Superior temporal gyrus (tissue), 1 donor: Measurements from ENCODE around the gene PAM16.
A peak's percentile ranks its signal among the peaks of the same experiment; 100 is the strongest.

Experiments
- DNase-seq: peaks from one replicate; pipeline ENCODE4 v3.0.0-alpha.2; 2016; ENCODE audit errors: extremely low spot score

The PAM16 gene

GRCh38 chr16:4319454-4320421 is 31.4 kb downstream of the PAM16 start:
- no peak for DNase-seq

GRCh38 chr16:4318967-4319366 is 32.2 kb downstream of the PAM16 start:
- DNase-seq, result no peak

- DNase-seq, result no peak
Observed at GRCh38 chr16:4318451-4318910, 32.6 kb downstream of the PAM16 start.

- no peak for DNase-seq
Observed at GRCh38 chr16:4317532-4318450, 33.3 kb downstream of the PAM16 start.

- DNase-seq, result no peak
Observed at GRCh38 chr16:4316864-4317531, 34.1 kb downstream of the PAM16 start.

- no peak for DNase-seq
Observed at GRCh38 chr16:4316108-4316863, 34.8 kb downstream of the PAM16 start.

- DNase-seq, result no peak
Observed at GRCh38 chr16:4315186-4316107, 35.7 kb downstream of the PAM16 start, which contains the start of gene GLIS2. TSS of gene GLIS2 (plus strand) at chr16:4316067. CDS start at chr16:4332281, 16,214 bp downstream.

GRCh38 chr16:4314532-4315185 is 36.5 kb downstream of the PAM16 start:
- DNase-seq, result no peak

GRCh38 chr16:4313563-4314531 is 37.3 kb downstream of the PAM16 start:
- DNase-seq, result no peak

- no peak for DNase-seq
Observed at GRCh38 chr16:4309833-4310266, 41.3 kb downstream of the PAM16 start.

GRCh38 chr16:4309102-4309832 is 41.9 kb downstream of the PAM16 start:
- no peak for DNase-seq

GRCh38 chr16:4307215-4308037 is 43.7 kb downstream of the PAM16 start:
- DNase-seq, result peak; percentile 69

GRCh38 chr16:4306470-4307214 is 44.5 kb downstream of the PAM16 start:
- no peak for DNase-seq

- DNase-seq, result peak; percentile 48
Observed at GRCh38 chr16:4303973-4304372, 47.1 kb downstream of the PAM16 start.

GRCh38 chr16:4301968-4302367 is 49.2 kb downstream of the PAM16 start:
- DNase-seq, result no peak

GRCh38 chr16:4301177-4301576 is 49.9 kb downstream of the PAM16 start:
- no peak for DNase-seq
